ENCODE data around the gene NR2F1.

Gene NR2F1

DNA sequence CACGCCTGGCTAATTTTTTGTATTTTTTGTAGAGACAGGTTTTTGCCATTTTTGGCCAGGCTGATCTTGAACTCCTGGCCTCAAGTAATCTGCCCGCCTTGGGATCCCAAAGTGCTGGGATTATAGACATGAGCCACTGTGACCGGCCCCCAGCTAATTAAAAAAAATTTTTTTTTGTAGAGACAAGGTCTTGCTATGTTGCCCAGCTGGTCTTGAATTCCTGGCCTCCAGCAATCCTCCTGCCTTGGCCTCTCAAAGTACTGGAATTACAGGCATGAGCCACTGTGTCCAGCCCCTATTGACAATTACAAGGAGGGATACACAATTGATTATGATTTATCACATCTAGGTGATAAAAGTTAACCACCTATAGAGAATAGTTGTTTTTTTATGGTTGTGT lies 59.5 kb downstream of the NR2F1 start:
- DNase-seq (ENCODE audit: low read depth), result no peak
